Hepatocyte (in vitro differentiated cells): Measurements from ENCODE around the gene RBMX.

Experiments
- EZH2 ChIP-seq: fragments of 200-600 bp; sonication (generic); IDR thresholded peaks from 2 replicates; pipeline ENCODE4 v1.6.1; 2016; ENCODE audit warnings: antibody characterized with exemption, mild to moderate bottlenecking, borderline replicate concordance
- EZH2phosphoT487 ChIP-seq: fragments of 200-600 bp; sonication (generic); IDR thresholded peaks from one replicate; pipeline ENCODE4 v1.6.1; 2018; ENCODE audit warnings: antibody characterized with exemption, mild to moderate bottlenecking, low read depth, moderate library complexity; ENCODE audit not compliant: unreplicated experiment, severe bottlenecking
- TF ChIP-seq, protein P1 (sequence below): fragments of 200-600 bp; sonication (generic); IDR thresholded peaks from 2 replicates; pipeline ENCODE4 v1.5.1; 2016; ENCODE audit warnings: antibody characterized with exemption, mild to moderate bottlenecking; ENCODE audit not compliant: poor library complexity

DNA sequence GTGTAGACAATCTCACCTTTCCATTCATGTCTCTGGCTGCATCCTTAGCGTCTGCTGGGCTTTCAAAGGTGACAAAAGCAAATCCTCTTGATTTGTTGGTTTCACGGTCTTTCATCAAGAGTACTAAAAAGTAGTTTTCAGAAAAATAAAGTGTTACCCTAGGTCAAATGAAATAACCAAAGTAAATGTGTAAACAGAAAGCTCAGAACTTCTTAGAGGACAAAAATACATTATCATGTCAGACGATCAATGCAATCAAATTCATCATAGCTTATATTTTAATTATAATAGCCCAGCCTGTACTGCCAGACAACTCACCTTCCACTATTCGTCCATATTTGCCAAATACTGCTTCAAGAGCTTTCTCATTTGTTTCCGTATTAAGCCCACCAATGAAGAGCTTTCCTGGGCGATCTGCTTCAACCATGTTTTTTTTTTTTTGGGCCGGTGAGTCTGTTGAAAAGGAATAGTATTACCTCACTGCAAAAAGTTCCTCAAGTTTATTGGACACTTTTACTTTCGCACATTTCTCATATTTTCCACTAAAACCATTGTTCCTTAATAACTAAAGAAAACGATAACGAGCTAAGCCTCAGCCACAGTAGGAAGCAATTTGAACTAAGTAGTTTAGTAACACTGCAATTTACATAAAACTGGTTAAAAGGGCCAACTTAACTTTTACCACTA, 1.4 kb downstream of the RBMX start:
- TF ChIP-seq EZH2 (no peak), EZH2phosphoT487 (no peak)
- TF ChIP-seq, protein P1, sequence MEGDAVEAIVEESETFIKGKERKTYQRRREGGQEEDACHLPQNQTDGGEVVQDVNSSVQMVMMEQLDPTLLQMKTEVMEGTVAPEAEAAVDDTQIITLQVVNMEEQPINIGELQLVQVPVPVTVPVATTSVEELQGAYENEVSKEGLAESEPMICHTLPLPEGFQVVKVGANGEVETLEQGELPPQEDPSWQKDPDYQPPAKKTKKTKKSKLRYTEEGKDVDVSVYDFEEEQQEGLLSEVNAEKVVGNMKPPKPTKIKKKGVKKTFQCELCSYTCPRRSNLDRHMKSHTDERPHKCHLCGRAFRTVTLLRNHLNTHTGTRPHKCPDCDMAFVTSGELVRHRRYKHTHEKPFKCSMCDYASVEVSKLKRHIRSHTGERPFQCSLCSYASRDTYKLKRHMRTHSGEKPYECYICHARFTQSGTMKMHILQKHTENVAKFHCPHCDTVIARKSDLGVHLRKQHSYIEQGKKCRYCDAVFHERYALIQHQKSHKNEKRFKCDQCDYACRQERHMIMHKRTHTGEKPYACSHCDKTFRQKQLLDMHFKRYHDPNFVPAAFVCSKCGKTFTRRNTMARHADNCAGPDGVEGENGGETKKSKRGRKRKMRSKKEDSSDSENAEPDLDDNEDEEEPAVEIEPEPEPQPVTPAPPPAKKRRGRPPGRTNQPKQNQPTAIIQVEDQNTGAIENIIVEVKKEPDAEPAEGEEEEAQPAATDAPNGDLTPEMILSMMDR, result no peak
